GM12878 (cell line): ENCODE measurements around the gene SLC15A4. TPM values are rescaled to one million over a fixed set of nuclear protein-coding genes. Genes with fewer than 3 reads are reported as not detected.

Source experiments
- BHLHE40 ChIP-seq, 2 experiments: fragments of 450-650 bp in 1 of 2; IDR thresholded peaks; 2 replicates each; pipeline ENCODE4 v1.6.1; 2011 to 2017; ENCODE audit warnings: low read depth in 2 of 2, borderline replicate concordance in 1 of 2, improper control_type of control experiment in 1 of 2, low read length in 1 of 2, mild to moderate bottlenecking in 1 of 2
- HDGF ChIP-seq: fragments of 450-650 bp; IDR thresholded peaks from 2 replicates; pipeline ENCODE4 v1.6.1; 2016; ENCODE audit warnings: antibody characterized with exemption
- HSF1 ChIP-seq: fragments of 150-350 bp; IDR thresholded peaks from 2 replicates; pipeline ENCODE4 v1.6.1; 2014; ENCODE audit warnings: mild to moderate bottlenecking, low read depth, low read length
- IKZF1 ChIP-seq: fragments of 450-650 bp; conservative IDR thresholded peaks from 2 replicates; pipeline ENCODE4 v1.6.1; 2017; ENCODE audit warnings: antibody characterized with exemption, mild to moderate bottlenecking
- NBN ChIP-seq: fragments of 450-650 bp; IDR thresholded peaks from 2 replicates; pipeline ENCODE4 v1.6.1; 2016
- NR2C1 ChIP-seq: fragments of 450-650 bp; IDR thresholded peaks from 2 replicates; pipeline ENCODE4 v1.6.1; 2017; ENCODE audit warnings: antibody characterized with exemption, mild to moderate bottlenecking, moderate library complexity
- NR2F1 ChIP-seq: fragments of 450-650 bp; conservative IDR thresholded peaks from 2 replicates; pipeline ENCODE4 v1.6.1; 2017; ENCODE audit warnings: mild to moderate bottlenecking
- USF2 ChIP-seq: IDR thresholded peaks from 2 replicates; pipeline ENCODE4 v1.6.1; 2011; ENCODE audit warnings: low read depth, low read length, improper control_type of control experiment, borderline replicate concordance
- ZBTB33 ChIP-seq: fragments of 450-650 bp; IDR thresholded peaks from 2 replicates; pipeline ENCODE4 v1.6.1; 2017; ENCODE audit warnings: mild to moderate bottlenecking
- ZNF687 ChIP-seq: fragments of 450-650 bp; IDR thresholded peaks from 2 replicates; pipeline ENCODE4 v1.6.1; 2017; ENCODE audit warnings: mild to moderate bottlenecking, moderate library complexity
- polyA plus RNA-seq, 11 experiments: library from polyadenylated mRNA; depleted of rRNA in 4 of 11; unstranded in 6 of 11; stranded (reverse) in 5 of 11; fragments of >200 nt; fragmentation: Nextera tagmentation in 4 of 11; fragmentation: Illumina TruSeq in 1 of 11; extraction: Ambion mirVana in 4 of 11; extraction: Trizol in 1 of 11; gene quantifications; 1 replicate in 1 of 11; 2 replicates in 10 of 11; pipeline versions ENCODE4 v1.2.1 to v1.2.3, GENCODE V29; 2011 to 2016; ENCODE audit warnings: inconsistent platforms in 2 of 11, missing spikeins in 2 of 11, low read depth in 1 of 11
- total RNA-seq, 4 experiments: library from RNA; depleted of rRNA in 3 of 4; stranded (reverse); fragments of >200 nt in 3 of 4; fragmentation: Illumina TruSeq in 1 of 4; extraction: Trizol in 1 of 4; gene quantifications; 2 replicates each; pipeline versions ENCODE4 v1.2.1 to v1.2.3, GENCODE V29; 2013 to 2021
- TF ChIP-seq, protein P1 (sequence below): IDR thresholded peaks from 2 replicates; pipeline ENCODE4 v1.6.1; 2012; ENCODE audit warnings: improper control_type of control experiment, low read depth, low read length; ENCODE audit not compliant: insufficient replicate concordance

SLC15A4 gene
- total and polyA plus RNA-seq, 10 of the 15 experiments (the other 5 are each of a cell fraction or from before 2014, with no cell fraction given) = 12.7 to 257 (median 36.6) TPM

DNA sequence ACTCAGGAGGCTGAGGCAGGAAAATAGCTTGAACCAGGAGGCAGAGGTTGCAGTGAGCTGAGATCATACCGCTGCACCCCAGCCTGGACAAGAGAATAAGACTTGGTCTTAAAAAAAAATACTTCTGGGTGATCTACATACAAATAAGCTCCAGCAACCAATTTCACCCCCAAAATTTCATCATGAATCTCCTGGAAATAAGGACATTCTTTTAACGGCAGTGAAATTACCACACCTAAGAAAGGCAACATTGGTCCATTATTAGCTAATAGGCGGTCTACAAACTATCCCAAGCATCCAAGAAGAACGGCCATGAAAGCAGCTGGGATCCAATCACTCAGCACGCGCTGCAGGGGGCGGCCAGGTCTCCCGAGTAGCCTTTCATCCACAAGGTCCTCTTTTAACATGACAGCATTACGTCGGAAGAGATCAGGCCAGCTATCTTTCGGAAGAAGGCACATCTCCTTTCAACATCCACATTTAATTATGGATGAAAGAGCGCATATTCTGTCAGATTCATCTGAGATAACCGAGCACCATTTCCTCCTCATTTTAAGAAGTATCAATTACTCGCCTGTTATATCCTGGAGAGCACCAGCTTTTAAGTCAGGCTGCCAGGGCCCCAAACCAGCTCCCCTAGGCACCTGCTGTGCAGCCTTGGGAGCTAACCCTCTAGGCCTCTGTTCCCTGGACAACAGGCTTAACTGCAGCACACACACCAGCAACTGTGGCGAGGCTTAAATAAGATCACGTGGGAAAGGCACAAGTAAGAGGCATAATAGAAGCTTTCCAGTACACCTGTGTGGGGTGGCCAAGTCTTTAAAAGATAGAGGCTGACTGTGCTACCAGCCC lies 4.2 kb downstream of the SLC15A4 start (continued):
- peak; percentile 91 for TF ChIP-seq ZNF687
- no peak for TF ChIP-seq HSF1
- TF ChIP-seq USF2 = no peak
- no peak for TF ChIP-seq NBN
- peak in 1 of 2 experiments; percentile 12; a peak in 1 of 4 replicates for TF ChIP-seq BHLHE40 (IDR thresholded peaks at IDR 0.05; ENCODE audit: borderline replicate concordance in 1 of 2, low read depth in 2 of 2, low read length in 1 of 2)
- TF ChIP-seq, protein P1, sequence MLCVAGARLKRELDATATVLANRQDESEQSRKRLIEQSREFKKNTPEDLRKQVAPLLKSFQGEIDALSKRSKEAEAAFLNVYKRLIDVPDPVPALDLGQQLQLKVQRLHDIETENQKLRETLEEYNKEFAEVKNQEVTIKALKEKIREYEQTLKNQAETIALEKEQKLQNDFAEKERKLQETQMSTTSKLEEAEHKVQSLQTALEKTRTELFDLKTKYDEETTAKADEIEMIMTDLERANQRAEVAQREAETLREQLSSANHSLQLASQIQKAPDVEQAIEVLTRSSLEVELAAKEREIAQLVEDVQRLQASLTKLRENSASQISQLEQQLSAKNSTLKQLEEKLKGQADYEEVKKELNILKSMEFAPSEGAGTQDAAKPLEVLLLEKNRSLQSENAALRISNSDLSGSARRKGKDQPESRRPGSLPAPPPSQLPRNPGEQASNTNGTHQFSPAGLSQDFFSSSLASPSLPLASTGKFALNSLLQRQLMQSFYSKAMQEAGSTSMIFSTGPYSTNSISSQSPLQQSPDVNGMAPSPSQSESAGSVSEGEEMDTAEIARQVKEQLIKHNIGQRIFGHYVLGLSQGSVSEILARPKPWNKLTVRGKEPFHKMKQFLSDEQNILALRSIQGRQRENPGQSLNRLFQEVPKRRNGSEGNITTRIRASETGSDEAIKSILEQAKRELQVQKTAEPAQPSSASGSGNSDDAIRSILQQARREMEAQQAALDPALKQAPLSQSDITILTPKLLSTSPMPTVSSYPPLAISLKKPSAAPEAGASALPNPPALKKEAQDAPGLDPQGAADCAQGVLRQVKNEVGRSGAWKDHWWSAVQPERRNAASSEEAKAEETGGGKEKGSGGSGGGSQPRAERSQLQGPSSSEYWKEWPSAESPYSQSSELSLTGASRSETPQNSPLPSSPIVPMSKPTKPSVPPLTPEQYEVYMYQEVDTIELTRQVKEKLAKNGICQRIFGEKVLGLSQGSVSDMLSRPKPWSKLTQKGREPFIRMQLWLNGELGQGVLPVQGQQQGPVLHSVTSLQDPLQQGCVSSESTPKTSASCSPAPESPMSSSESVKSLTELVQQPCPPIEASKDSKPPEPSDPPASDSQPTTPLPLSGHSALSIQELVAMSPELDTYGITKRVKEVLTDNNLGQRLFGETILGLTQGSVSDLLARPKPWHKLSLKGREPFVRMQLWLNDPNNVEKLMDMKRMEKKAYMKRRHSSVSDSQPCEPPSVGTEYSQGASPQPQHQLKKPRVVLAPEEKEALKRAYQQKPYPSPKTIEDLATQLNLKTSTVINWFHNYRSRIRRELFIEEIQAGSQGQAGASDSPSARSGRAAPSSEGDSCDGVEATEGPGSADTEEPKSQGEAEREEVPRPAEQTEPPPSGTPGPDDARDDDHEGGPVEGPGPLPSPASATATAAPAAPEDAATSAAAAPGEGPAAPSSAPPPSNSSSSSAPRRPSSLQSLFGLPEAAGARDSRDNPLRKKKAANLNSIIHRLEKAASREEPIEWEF = peak; percentile 27
- no peak; the same call in 1 of the 2 replicates for TF ChIP-seq ZBTB33
- no peak for TF ChIP-seq HDGF
- TF ChIP-seq NR2F1 = 0 out of 2 replicates have a peak, but pooled peaks have one; percentile 6
- TF ChIP-seq NR2C1 = no peak
- 0 out of 2 replicates have a peak, but pooled peaks have one; percentile 36 for TF ChIP-seq IKZF1
